H1 (cell line): ENCODE results near the gene FES. TPM values are rescaled to one million over a fixed set of nuclear protein-coding genes. Genes with fewer than 3 reads are reported as not detected.

Experiments
- CTCF ChIA-PET: fragments of 300-600 bp; sonication (Branson Sonifier 250); formaldehyde crosslinking; loops from one replicate; lab custom pipeline; 2021; ENCODE audit not compliant: partially characterized antibody; lab: Charles Lee
- POLR2A ChIA-PET: fragments of 300-600 bp; sonication (Branson Sonifier 250); formaldehyde crosslinking; loops from one replicate; lab custom pipeline; 2021; ENCODE audit warnings: inconsistent platforms; ENCODE audit not compliant: partially characterized antibody; lab: Charles Lee
- DNase-seq, 2 experiments: peaks; one replicate each; pipeline versions ENCODE4 v3.0.0 to v3.0.0-alpha.2; 2010 to 2022; ENCODE audit warnings: low spot score in 2 of 2, low read depth in 1 of 2, mixed read lengths in 1 of 2
- FAIRE-seq: peaks from 2 replicates; lab custom pipeline; 2011; peaks lifted over from hg19 to GRCh38; lab: Jason Lieb, UNC
- H2AFZ ChIP-seq: 2 replicates; pipeline ENCODE4 v1.8.1; 2012; ENCODE audit warnings: low read length, inconsistent platforms
- H2AK5ac ChIP-seq: 2 replicates; pipeline ENCODE4 v1.6.1; 2013; ENCODE audit warnings: low read depth, low read length
- H2BK120ac ChIP-seq: replicated peaks from 2 replicates; pipeline ENCODE3; 2013; ENCODE audit warnings: low read depth, low read length, inconsistent platforms
- H2BK12ac ChIP-seq: 2 replicates; pipeline ENCODE4 v1.6.1; 2013; ENCODE audit warnings: low read depth, low read length
- H2BK15ac ChIP-seq: 2 replicates; pipeline ENCODE4 v1.6.1; 2013; ENCODE audit warnings: low read length
- H2BK20ac ChIP-seq: 2 replicates; pipeline ENCODE4 v1.6.1; 2013; ENCODE audit warnings: low read length
- H2BK5ac ChIP-seq: 2 replicates; pipeline ENCODE4 v1.6.1; 2013; ENCODE audit warnings: low read depth, low read length
- H3K14ac ChIP-seq: 2 replicates; pipeline ENCODE4 v1.6.1; 2013; ENCODE audit warnings: inconsistent platforms; ENCODE audit not compliant: insufficient read length
- H3K18ac ChIP-seq: 2 replicates; pipeline ENCODE4 v1.6.1; 2013; ENCODE audit warnings: low read length; ENCODE audit errors: extremely low read depth
- H3K23ac ChIP-seq: 2 replicates; pipeline ENCODE4 v1.6.1; 2013; ENCODE audit warnings: inconsistent platforms; ENCODE audit not compliant: insufficient read length
- H3K23me2 ChIP-seq: 2 replicates; pipeline ENCODE4 v1.6.1; 2013; ENCODE audit warnings: low read depth, low read length
- H3K27ac ChIP-seq: 2 replicates; pipeline ENCODE4 v1.6.1; 2011; ENCODE audit warnings: low read depth, low read length, inconsistent platforms
- H3K27me3 ChIP-seq, 4 experiments: replicated peaks in 1 of 4; 1 replicate in 1 of 4; 2 replicates in 3 of 4; pipeline versions ENCODE4 v1.6.1 to v1.8.1; 2011 to 2013; ENCODE audit warnings: low read length in 3 of 4, mild to moderate bottlenecking in 3 of 4, inconsistent platforms in 2 of 4, mixed read lengths in 2 of 4, moderate library complexity in 1 of 4; ENCODE audit not compliant: control insufficient read depth in 3 of 4, insufficient read depth in 3 of 4; ENCODE audit errors: extremely low read depth in 1 of 4
- H3K36me3 ChIP-seq, 4 experiments: 2 replicates each; pipeline versions ENCODE4 v1.6.1 to v1.8.1; 2011 to 2013; ENCODE audit warnings: mild to moderate bottlenecking in 4 of 4, low read length in 3 of 4, moderate library complexity in 2 of 4, control low read depth in 1 of 4, inconsistent platforms in 1 of 4; ENCODE audit not compliant: insufficient read depth in 4 of 4, control insufficient read depth in 2 of 4
- H3K4ac ChIP-seq: replicated peaks from 2 replicates; pipeline ENCODE3; 2013; ENCODE audit warnings: low read length, low read depth, mixed read lengths, inconsistent platforms; ENCODE audit not compliant: insufficient read length
- H3K4me1 ChIP-seq, 4 experiments: replicated peaks in 1 of 4; 1 replicate in 1 of 4; 2 replicates in 3 of 4; pipeline versions ENCODE4 v1.6.1 to v1.8.1; 2011 to 2013; ENCODE audit warnings: low read length in 3 of 4, inconsistent platforms in 2 of 4, mixed read lengths in 1 of 4; ENCODE audit not compliant: insufficient read depth in 4 of 4, control insufficient read depth in 3 of 4
- H3K4me2 ChIP-seq, 2 experiments: 2 replicates each; pipeline versions ENCODE4 v1.6.1 to v1.8.1; 2011 to 2013; ENCODE audit warnings: low read depth in 2 of 2, low read length in 2 of 2, control low read depth in 1 of 2, inconsistent platforms in 1 of 2, mild to moderate bottlenecking in 1 of 2; ENCODE audit not compliant: insufficient read depth in 1 of 2
- H3K4me3 ChIP-seq, 4 experiments: fragments of 200-600, 300-600 bp in 1 of 4; sonication (generic), shearing (Covaris generic), sonication (Bioruptor Twin) in 1 of 4; 2 replicates each; pipeline versions ENCODE4 v1.5.1 to v1.8.1; 2011 to 2016; ENCODE audit warnings: low read length in 4 of 4, low read depth in 3 of 4, control low read depth in 2 of 4, inconsistent platforms in 2 of 4, mild to moderate bottlenecking in 2 of 4, mixed read lengths in 1 of 4, moderate library complexity in 1 of 4; ENCODE audit not compliant: insufficient read depth in 2 of 4; ENCODE audit errors: extremely low read depth in 1 of 4
- H3K56ac ChIP-seq: replicated peaks from 2 replicates; pipeline ENCODE3; 2013; ENCODE audit warnings: low read depth, mild to moderate bottlenecking, mixed read lengths, low read length, inconsistent platforms; ENCODE audit not compliant: insufficient read length
- H3K79me1 ChIP-seq: 2 replicates; pipeline ENCODE4 v1.6.1; 2013; ENCODE audit warnings: low read depth, low read length, control low read depth
- H3K79me2 ChIP-seq, 2 experiments: 2 replicates each; pipeline versions ENCODE4 v1.6.1 to v1.8.1; 2012 to 2013; ENCODE audit warnings: low read length in 2 of 2, mild to moderate bottlenecking in 2 of 2, inconsistent platforms in 1 of 2; ENCODE audit not compliant: insufficient read depth in 2 of 2, control insufficient read depth in 1 of 2
- H3K9ac ChIP-seq, 4 experiments: replicated peaks in 1 of 4; 1 replicate in 1 of 4; 2 replicates in 3 of 4; pipeline versions ENCODE4 v1.6.1 to v1.8.1; 2011 to 2013; ENCODE audit warnings: low read depth in 3 of 4, low read length in 3 of 4, control low read depth in 2 of 4, mild to moderate bottlenecking in 2 of 4, moderate library complexity in 2 of 4, inconsistent platforms in 1 of 4; ENCODE audit errors: extremely low read depth in 1 of 4
- H3K9me3 ChIP-seq, 2 experiments: 2 replicates each; pipeline versions ENCODE4 v1.6.1 to v1.8.1; 2012 to 2013; ENCODE audit warnings: mild to moderate bottlenecking in 2 of 2, moderate library complexity in 2 of 2, control low read depth in 1 of 2, inconsistent platforms in 1 of 2, low read depth in 1 of 2, low read length in 1 of 2, mixed read lengths in 1 of 2; ENCODE audit not compliant: insufficient read depth in 2 of 2
- H4K20me1 ChIP-seq, 2 experiments: replicated peaks in 1 of 2; 2 replicates each; pipeline versions ENCODE3 to v1.8.1; 2011 to 2013; ENCODE audit warnings: inconsistent platforms in 2 of 2, low read length in 2 of 2, mild to moderate bottlenecking in 1 of 2; ENCODE audit not compliant: insufficient read depth in 2 of 2, control insufficient read depth in 1 of 2
- H4K5ac ChIP-seq: 2 replicates; pipeline ENCODE4 v1.6.1; 2013; ENCODE audit warnings: low read length, low read depth, mixed read lengths, inconsistent platforms; ENCODE audit not compliant: insufficient read length
- H4K8ac ChIP-seq: 2 replicates; pipeline ENCODE4 v1.8.0; 2013; ENCODE audit warnings: mild to moderate bottlenecking, moderate library complexity, low read length, inconsistent platforms; ENCODE audit not compliant: insufficient read depth; ENCODE audit errors: extremely low read depth
- H4K91ac ChIP-seq: replicated peaks from 2 replicates; pipeline ENCODE3; 2013; ENCODE audit warnings: low read length, mixed read lengths, inconsistent platforms; ENCODE audit not compliant: insufficient read length
- SIX5 ChIP-seq: IDR thresholded peaks from 2 replicates; pipeline ENCODE4 v1.6.1; 2011; ENCODE audit warnings: mild to moderate bottlenecking, low read depth, low read length
- SP2 ChIP-seq: IDR thresholded peaks from 2 replicates; pipeline ENCODE4 v1.6.1; 2012; ENCODE audit warnings: mild to moderate bottlenecking, low read length, inconsistent platforms
- WGBS, 2 experiments: shearing (Covaris generic) in 1 of 2; methylation state at CpG; one replicate each; pipeline versions ENCODE4 v1.1.6 to v1.1.7; 2013 to 2015; ENCODE audit warnings: low lambda C conversion rate in 2 of 2, mixed read lengths in 2 of 2, inconsistent platforms in 1 of 2, low coverage in 1 of 2, missing lambda C conversion rate in 1 of 2; ENCODE audit not compliant: insufficient replicate concordance in 2 of 2, insufficient coverage in 1 of 2, insufficient read length in 1 of 2; ENCODE audit errors: extremely low coverage in 1 of 2, missing lambda C conversion rate in 1 of 2; 5-methylcytosine and 5-hydroxymethylcytosine counted together
- polyA plus RNA-seq, 7 experiments: library from polyadenylated mRNA; depleted of rRNA in 3 of 7; stranded (reverse) in 5 of 7; unstranded in 2 of 7; fragments of >200 nt in 5 of 7; fragments of 200-250 nt in 2 of 7; gene quantifications; 1 replicate in 5 of 7; 2 replicates in 1 of 7; 4 replicates in 1 of 7; pipeline versions ENCODE4 v1.2.1 to v1.2.3, GENCODE V29; 2011 to 2013; ENCODE audit warnings: missing spikeins in 2 of 7, mixed read lengths in 2 of 7
- total RNA-seq: library from RNA; stranded (reverse); fragmentation: NEBNext Ultra II Directional; extraction: Animal tissue kit (Norgen Biotek cat#: 25700); gene quantifications from 2 replicates; pipeline ENCODE4 v1.2.1, GENCODE V29; 2021

The FES gene
- total and polyA plus RNA-seq, 2 of the 8 experiments (the other 6 are each of a cell fraction or from before 2014, with no cell fraction given): 8.5 to 8.6 TPM

GRCh38 chr15:90891346-90891949 is 7.1 kb downstream of the FES start:
- Histone ChIP-seq H2AFZ (no peak overlapping the region), H3K9me3 (no peaks in the 10 kb centered on the region), H3K36me3 (peaks cover 0 to 2% (median 0%) of the 10 kb centered on the region in 4 experiments; a peak in 2 of 8 replicates), H4K5ac (no peak overlapping the region), H2AK5ac (no peak overlapping the region), H3K4ac (no peak overlapping the region), H3K9ac (no peak overlapping the region), H3K14ac (no peak overlapping the region), H3K4me3 (no peak overlapping the region), H4K8ac (no peak overlapping the region), H3K79me2 (no peaks in the 10 kb centered on the region), H3K27ac (no peak overlapping the region), H2BK5ac (no peak overlapping the region), H3K27me3 (no peaks in the 10 kb centered on the region), H3K4me1 (peaks cover 0 to 2% (median 0%) of the 10 kb centered on the region in 4 experiments; a peak in 1 of 7 replicates), H3K4me2 (no peak overlapping the region), H2BK12ac (no peak overlapping the region), H3K18ac (no peak overlapping the region), H4K20me1 (peaks cover 0 to 3% of the 10 kb centered on the region in 2 experiments), H3K79me1 (no peaks in the 10 kb centered on the region), H4K91ac (no peak overlapping the region), H3K23ac (no peak overlapping the region), H2BK20ac (no peak overlapping the region), H2BK15ac (no peak overlapping the region), H3K56ac (no peak overlapping the region), H3K23me2 (no peaks in the 10 kb centered on the region), H2BK120ac (no peak overlapping the region)
- no peak for FAIRE-seq
- 93% methylated on average over 8 of the region's 8 CpGs; no CpG with 5 or more reads in 1 of the 2 experiments for WGBS, 2 experiments
- no peak for DNase-seq
- POLR2A ChIA-PET: no interaction called here
- CTCF ChIA-PET: interaction anchor here (0.6 to 6.0 kb wide), 6 partner anchors 10 to 187 kb away, joined by 3 to 42 read pairs (median 10); partner anchors contain the start of genes HDDC3, MAN2A2 and UNC45A
- TF ChIP-seq SP2 (no peak), SIX5 (no peak)
